Keratinocyte (primary cell): ENCODE data around the gene GPRC5B.

Source experiments
- EZH2 ChIP-seq: IDR thresholded peaks from one replicate; pipeline ENCODE4 v1.6.1; 2012; ENCODE audit warnings: inconsistent platforms, mild to moderate bottlenecking, low read length, moderate library complexity
- TF ChIP-seq, protein P1 (sequence below), 3 experiments: IDR thresholded peaks in 1 of 3; conservative IDR thresholded peaks in 1 of 3; optimal IDR thresholded peaks in 1 of 3; 2 replicates in 2 of 3; 3 replicates in 1 of 3; pipeline versions ENCODE3 to v1.5.1; 2011; ENCODE audit warnings: low read length in 3 of 3, mild to moderate bottlenecking in 3 of 3, moderate library complexity in 2 of 3, control low read depth in 1 of 3, inconsistent platforms in 1 of 3; ENCODE audit not compliant: insufficient read depth in 2 of 3; ENCODE audit errors: extremely low read depth in 1 of 3

DNA sequence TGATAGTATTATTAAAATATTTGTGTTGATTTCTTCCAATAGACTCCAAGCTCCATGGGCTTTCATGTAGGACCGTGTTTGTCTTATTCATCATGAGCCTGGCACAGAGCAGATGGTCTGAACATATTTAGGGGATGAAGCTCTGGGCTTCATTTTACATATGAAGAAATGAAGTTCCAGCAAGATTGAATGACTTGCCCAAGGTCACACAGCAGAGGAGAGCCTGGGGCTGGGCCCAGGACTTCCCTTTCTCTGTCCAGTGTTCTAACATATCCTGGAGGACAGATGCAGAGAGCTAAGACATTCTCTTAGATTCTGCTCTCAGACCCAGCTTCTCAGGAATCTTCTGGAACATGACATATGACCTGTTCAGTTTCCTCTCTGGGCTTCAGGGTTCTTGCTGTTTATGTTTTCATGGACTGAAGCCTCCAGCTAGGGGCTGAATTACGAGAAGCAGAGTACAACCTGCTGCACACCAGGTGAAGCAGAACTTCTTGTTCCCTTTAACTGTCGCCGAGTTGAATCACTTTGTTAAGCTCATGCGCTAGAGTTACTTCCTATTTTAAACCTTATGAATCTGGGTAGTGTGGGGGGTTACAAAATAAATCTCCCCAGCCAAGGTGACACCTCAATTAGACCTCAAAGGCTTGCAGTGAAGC, 53.6 kb downstream of the GPRC5B start:
- TF ChIP-seq, protein P1, sequence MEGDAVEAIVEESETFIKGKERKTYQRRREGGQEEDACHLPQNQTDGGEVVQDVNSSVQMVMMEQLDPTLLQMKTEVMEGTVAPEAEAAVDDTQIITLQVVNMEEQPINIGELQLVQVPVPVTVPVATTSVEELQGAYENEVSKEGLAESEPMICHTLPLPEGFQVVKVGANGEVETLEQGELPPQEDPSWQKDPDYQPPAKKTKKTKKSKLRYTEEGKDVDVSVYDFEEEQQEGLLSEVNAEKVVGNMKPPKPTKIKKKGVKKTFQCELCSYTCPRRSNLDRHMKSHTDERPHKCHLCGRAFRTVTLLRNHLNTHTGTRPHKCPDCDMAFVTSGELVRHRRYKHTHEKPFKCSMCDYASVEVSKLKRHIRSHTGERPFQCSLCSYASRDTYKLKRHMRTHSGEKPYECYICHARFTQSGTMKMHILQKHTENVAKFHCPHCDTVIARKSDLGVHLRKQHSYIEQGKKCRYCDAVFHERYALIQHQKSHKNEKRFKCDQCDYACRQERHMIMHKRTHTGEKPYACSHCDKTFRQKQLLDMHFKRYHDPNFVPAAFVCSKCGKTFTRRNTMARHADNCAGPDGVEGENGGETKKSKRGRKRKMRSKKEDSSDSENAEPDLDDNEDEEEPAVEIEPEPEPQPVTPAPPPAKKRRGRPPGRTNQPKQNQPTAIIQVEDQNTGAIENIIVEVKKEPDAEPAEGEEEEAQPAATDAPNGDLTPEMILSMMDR (optimal IDR thresholded peaks at IDR 0.05 in 1 of 3, IDR thresholded peaks at IDR 0.05 in 1 of 3, conservative IDR thresholded peaks at IDR 0.05 in 1 of 3; ENCODE audit: extremely low read depth in 1 of 3, insufficient read depth in 2 of 3, low read length in 3 of 3), result no peak
- TF ChIP-seq EZH2, result no peak
